HL-60 (cell line): ENCODE results near the gene BCL2.

Experiments used
- CTCF ChIP-seq: IDR thresholded peaks from one replicate; pipeline ENCODE4 v1.5.1; 2011; ENCODE audit warnings: low read length, control low read depth, inconsistent platforms; ENCODE audit not compliant: insufficient read depth
- GABPA ChIP-seq: IDR thresholded peaks from 2 replicates; pipeline ENCODE4 v1.6.1; 2012; ENCODE audit warnings: low read depth

GRCh38 chr18:63290821-63291200 lies 28.8 kb downstream of the BCL2 start:
- TF ChIP-seq CTCF, result no peak
- TF ChIP-seq GABPA, result no peak
